Mucosa of descending colon (tissue), 3 donors: ENCODE measurements around the gene MMUT. TPM values are rescaled to one million over a fixed set of nuclear protein-coding genes. Genes with fewer than 3 reads are reported as not detected.

Experiments
- ATAC-seq: fragments of 200-7000 bp; cut with Tn5 transposase; one replicate; pipeline ENCODE4 v1.9.1; 2020; ENCODE audit warnings: mild to moderate bottlenecking, moderate library complexity
- DNase-seq, 3 donors: peaks; one replicate each; pipeline ENCODE4 v3.0.0-alpha.2; 2020
- H3K36me3 ChIP-seq: fragments of 200-600 bp; one replicate; pipeline ENCODE4 v1.8.0; 2021; ENCODE audit warnings: low read depth, mild to moderate bottlenecking
- H3K4me1 ChIP-seq: fragments of 200-600 bp; one replicate; pipeline ENCODE4 v1.8.0; 2021; ENCODE audit warnings: low read depth, mild to moderate bottlenecking
- H3K4me3 ChIP-seq: fragments of 200-600 bp; one replicate; pipeline ENCODE4 v1.8.0; 2021; ENCODE audit warnings: mild to moderate bottlenecking
- H3K9me3 ChIP-seq: fragments of 200-600 bp; one replicate; pipeline ENCODE4 v1.8.0; 2021; ENCODE audit warnings: mild to moderate bottlenecking
- intact Hi-C, 2 donors: fragments of 100-400 bp; cut with DNase I in 1 of 2; cut with micrococcal nuclease in 1 of 2; formaldehyde crosslinking; loops; one replicate each; pipeline versions ENCODE4 v1.11.0 to v1.11.1; 2022; cut with DNase I, micrococcal nuclease
- total RNA-seq, 3 donors: library from RNA; stranded (reverse); fragmentation: NEBNext Ultra II Directional in 2 of 3; extraction: Animal tissue kit (Norgen Biotek cat#: 25700) in 2 of 3; gene quantifications; one replicate each; pipeline versions ENCODE4 v1.2.1 to v1.2.4, GENCODE V29; 2021 to 2023
- TF ChIP-seq, protein P1 (sequence below): fragments of 200-600 bp; IDR thresholded peaks from one replicate; pipeline ENCODE4 v1.8.0; 2022; ENCODE audit warnings: antibody characterized with exemption, mild to moderate bottlenecking
- donor health status: DM: no; HTN: no; CAD: no; lungs with moderate emphysema.
- donor health status: DM: no; HTN: no; CAD: no.
- donor health status: DM: no; HTN: yes; CAD: no.

Gene MMUT
- total RNA-seq, 3 donors from 2014 or later, result 27.9 to 41.5 (median 31.5) TPM

DNA sequence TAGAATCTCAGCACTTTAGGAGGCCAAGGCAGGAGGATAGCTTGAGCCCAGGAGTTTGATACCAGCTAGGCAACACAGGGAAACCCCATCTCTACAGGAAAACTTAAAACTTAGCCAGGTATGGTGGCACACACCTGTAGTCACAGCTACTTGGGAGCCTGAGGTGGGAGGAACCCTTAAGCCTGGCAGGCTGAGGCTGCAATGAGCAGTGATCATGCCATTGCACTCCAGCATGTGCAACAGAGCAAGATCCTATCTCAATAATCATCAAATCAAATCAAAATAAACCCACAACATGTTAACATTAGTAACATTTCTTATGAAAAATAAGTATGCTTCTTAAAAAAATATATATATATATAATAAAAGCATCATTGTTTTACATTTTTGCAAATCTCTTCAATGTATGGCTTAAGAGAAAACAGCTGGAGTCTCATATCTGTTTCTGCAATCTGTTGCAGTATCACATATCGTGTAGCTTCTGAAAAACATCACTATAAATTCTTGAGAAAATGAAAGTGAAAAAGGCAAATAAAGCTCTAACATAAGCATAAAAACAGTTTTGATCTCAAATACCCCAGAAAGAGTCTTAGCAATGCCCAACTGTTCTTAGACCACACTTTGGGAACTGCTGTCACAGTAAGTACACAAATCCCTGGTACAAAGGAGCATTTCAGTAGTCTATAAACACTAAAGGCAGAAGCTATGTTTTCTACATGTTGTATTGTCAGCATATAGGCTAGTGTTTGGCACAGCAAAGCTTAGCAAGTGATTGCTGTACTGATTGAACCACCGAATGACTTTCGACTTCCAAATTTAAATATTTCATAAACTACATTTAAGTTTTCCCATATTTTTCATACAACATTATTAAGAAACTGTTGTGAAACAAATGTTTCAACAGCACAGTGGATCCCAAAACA is 8.0 kb downstream of the MMUT start:
- intact Hi-C loops, result no loop called here
- H3K9me3 ChIP-seq, result no peaks in the 10 kb centered on the region
- TF ChIP-seq, protein P1, sequence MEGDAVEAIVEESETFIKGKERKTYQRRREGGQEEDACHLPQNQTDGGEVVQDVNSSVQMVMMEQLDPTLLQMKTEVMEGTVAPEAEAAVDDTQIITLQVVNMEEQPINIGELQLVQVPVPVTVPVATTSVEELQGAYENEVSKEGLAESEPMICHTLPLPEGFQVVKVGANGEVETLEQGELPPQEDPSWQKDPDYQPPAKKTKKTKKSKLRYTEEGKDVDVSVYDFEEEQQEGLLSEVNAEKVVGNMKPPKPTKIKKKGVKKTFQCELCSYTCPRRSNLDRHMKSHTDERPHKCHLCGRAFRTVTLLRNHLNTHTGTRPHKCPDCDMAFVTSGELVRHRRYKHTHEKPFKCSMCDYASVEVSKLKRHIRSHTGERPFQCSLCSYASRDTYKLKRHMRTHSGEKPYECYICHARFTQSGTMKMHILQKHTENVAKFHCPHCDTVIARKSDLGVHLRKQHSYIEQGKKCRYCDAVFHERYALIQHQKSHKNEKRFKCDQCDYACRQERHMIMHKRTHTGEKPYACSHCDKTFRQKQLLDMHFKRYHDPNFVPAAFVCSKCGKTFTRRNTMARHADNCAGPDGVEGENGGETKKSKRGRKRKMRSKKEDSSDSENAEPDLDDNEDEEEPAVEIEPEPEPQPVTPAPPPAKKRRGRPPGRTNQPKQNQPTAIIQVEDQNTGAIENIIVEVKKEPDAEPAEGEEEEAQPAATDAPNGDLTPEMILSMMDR, result no peak
- no peak overlapping the region for H3K4me3 ChIP-seq
- no peaks in the 10 kb centered on the region for H3K36me3 ChIP-seq
- DNase-seq (no peak), ATAC-seq (no peak)
- no peaks in the 10 kb centered on the region for H3K4me1 ChIP-seq

DNA sequence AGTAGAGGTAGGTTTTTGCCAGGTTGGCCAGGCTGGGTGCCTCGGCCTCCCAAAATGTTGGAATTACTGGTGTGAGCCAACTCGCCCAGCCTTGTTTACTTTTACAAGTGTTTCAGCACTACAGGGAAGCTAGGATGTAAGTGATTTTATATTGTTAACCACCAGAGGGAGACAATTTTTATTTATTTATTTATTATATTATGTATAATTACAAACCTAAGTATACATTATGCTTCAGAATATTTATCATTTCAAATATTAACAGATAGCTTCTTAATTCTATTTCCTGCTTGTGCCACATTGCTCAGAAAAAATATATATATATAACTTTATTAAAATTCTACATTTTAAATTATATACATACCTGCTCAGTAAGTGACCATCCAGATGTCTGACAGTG is 9.8 kb downstream of the MMUT start:
- Histone ChIP-seq H3K36me3 (no peaks in the 10 kb centered on the region), H3K4me3 (no peak overlapping the region), H3K9me3 (no peaks in the 10 kb centered on the region), H3K4me1 (no peaks in the 10 kb centered on the region)
- ATAC-seq, result no peak
- TF ChIP-seq, protein P1, result no peak
- intact Hi-C loops, result no loop called here
- no peak for DNase-seq

DNA sequence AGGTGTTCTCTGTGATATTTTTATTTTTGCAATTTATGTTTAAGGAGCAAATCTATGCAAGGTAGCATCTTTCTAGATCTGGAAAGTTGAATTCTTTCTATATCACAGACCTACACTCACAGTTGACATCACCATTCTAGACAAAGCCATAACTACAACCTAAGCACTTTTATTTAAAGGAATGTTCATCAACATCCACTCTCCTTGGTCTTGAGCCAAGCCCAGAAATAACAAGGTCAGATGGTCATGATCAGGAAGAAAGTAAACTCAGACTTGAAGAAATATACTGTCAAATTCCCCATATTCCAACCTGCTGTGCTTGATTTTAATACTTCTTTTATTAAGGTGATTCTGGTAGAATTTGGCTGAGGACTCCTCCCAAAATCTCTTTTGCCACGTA is 32.2 kb downstream of the MMUT start:
- DNase-seq (no peak), ATAC-seq (no peak)
- H3K4me1 ChIP-seq, result no peaks in the 10 kb centered on the region
- no peaks in the 10 kb centered on the region for H3K36me3 ChIP-seq
- no peaks in the 10 kb centered on the region for H3K9me3 ChIP-seq
- TF ChIP-seq, protein P1, result no peak
- H3K4me3 ChIP-seq, result no peak overlapping the region
- intact Hi-C loops, result no loop called here

DNA sequence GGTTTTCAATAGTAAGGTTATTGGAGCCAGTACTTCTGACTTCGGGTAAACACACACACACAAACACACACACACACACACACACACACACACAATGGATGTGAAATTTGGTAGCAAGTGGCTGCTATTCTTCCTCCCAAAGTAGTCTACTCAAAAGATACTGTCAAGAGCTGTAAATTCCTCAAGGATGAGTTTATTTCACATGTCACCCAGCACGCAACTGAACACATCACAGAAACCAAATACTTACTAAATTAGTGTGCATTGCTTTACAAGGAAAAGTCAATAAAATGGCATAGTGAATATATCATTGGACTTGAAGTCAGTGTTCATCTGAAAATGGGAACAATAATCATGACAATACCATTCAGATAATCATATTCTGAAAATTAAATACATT is 32.9 kb downstream of the MMUT start:
- no peaks in the 10 kb centered on the region for H3K9me3 ChIP-seq
- no peak overlapping the region for H3K4me3 ChIP-seq
- H3K36me3 ChIP-seq, result no peaks in the 10 kb centered on the region
- DNase-seq (no peak), ATAC-seq (no peak)
- intact Hi-C loops, result no loop called here
- TF ChIP-seq, protein P1, result no peak
- H3K4me1 ChIP-seq, result no peaks in the 10 kb centered on the region

DNA sequence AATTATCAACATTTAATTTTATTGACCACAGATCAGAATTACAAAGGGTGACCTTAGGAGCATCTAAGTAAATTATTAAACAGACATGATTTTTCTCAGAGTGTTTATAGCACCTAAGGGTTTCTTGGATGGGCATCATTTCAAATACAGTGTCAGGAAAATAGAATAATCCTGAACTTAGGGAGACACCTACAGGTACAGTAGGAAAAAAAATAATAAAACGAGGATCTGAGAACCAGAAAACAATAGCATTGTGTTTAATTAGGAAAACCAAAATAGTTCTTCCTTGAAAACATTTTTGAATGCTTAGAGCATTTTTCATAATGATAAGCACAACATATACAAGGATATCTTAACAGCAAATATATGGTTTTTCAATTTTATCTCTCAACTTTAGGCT is 39.2 kb downstream of the MMUT start:
- H3K4me1 ChIP-seq, result no peaks in the 10 kb centered on the region
- H3K36me3 ChIP-seq, result no peaks in the 10 kb centered on the region
- no peaks in the 10 kb centered on the region for H3K9me3 ChIP-seq
- TF ChIP-seq, protein P1, result no peak
- ATAC-seq, result no peak
- DNase-seq, result no peak
- intact Hi-C loops, result no loop called here
- H3K4me3 ChIP-seq, result no peak overlapping the region
